NOMO-1 treated with dmso at 0.1 percent for 144 hours (cell line): ENCODE results near the gene CNTN4.
"Not testable (repeated sequence)": the region's sequence is repeated elsewhere in the genome, so short reads cannot be mapped to it uniquely, and the experiment has no call there.

Experiments
- DNase-seq: peaks from one replicate; lab custom pipeline; 2025; ENCODE audit not compliant: unreplicated experiment; lab: John Stamatoyannopoulos, UW

Gene CNTN4

GRCh38 chr3:2945121-2945520, 846.5 kb downstream of the CNTN4 start:
- DNase-seq = no peak

GRCh38 chr3:2947536-2947935, 848.9 kb downstream of the CNTN4 start:
- DNase-seq = no peak

GRCh38 chr3:2948882-2949281, 850.2 kb downstream of the CNTN4 start:
- no peak for DNase-seq

- DNase-seq = no peak
Observed at GRCh38 chr3:2950159-2950558, 851.5 kb downstream of the CNTN4 start.

GRCh38 chr3:2957115-2957514, 858.4 kb downstream of the CNTN4 start:
- no peak for DNase-seq

GRCh38 chr3:2958551-2958950, 859.9 kb downstream of the CNTN4 start:
- peak; percentile 11 for DNase-seq

- no peak for DNase-seq
Observed at GRCh38 chr3:2961576-2961975, 862.9 kb downstream of the CNTN4 start.

GRCh38 chr3:2967871-2968270, 869.2 kb downstream of the CNTN4 start:
- no peak for DNase-seq

GRCh38 chr3:2968475-2968874, 869.8 kb downstream of the CNTN4 start:
- DNase-seq = no peak

GRCh38 chr3:2976212-2976611, 877.5 kb downstream of the CNTN4 start:
- no peak for DNase-seq

GRCh38 chr3:2976796-2977195, 878.1 kb downstream of the CNTN4 start:
- no peak for DNase-seq

GRCh38 chr3:2978977-2979732, 880.5 kb downstream of the CNTN4 start:
- no peak for DNase-seq

GRCh38 chr3:2984005-2984830, 885.6 kb downstream of the CNTN4 start:
- no peak for DNase-seq

- no peak for DNase-seq
Observed at GRCh38 chr3:2984831-2985220, 886.2 kb downstream of the CNTN4 start.

GRCh38 chr3:2985479-2985878, 886.8 kb downstream of the CNTN4 start:
- DNase-seq = no peak

- DNase-seq = no peak
Observed at GRCh38 chr3:2992534-2992933, 893.9 kb downstream of the CNTN4 start.

- DNase-seq = not testable (repeated sequence)
Observed at GRCh38 chr3:2993130-2993529, 894.5 kb downstream of the CNTN4 start.

- DNase-seq = no peak
Observed at GRCh38 chr3:2993736-2994135, 895.1 kb downstream of the CNTN4 start.

GRCh38 chr3:2995195-2995594, 896.5 kb downstream of the CNTN4 start:
- no peak for DNase-seq

- no peak for DNase-seq
Observed at GRCh38 chr3:3005146-3005744, 906.6 kb downstream of the CNTN4 start.

GRCh38 chr3:3013317-3014052, 914.8 kb downstream of the CNTN4 start:
- no peak for DNase-seq
